ENCODE results near the gene COA1. TPM values are rescaled to one million over a fixed set of nuclear protein-coding genes. Genes with fewer than 3 reads are reported as not detected.

The COA1 gene
- total RNA-seq, 1 donor from 2014 or later, result 102 TPM

GRCh38 chr7:43668035-43668434 is 61.3 kb downstream of the COA1 start:
- no peak overlapping the region for H3K4me3 Mint-ChIP-seq
- no peaks in the 10 kb centered on the region for H3K4me1 Mint-ChIP-seq
- no peak for DNase-seq (ENCODE audit: low read depth, low spot score)
- TF ChIP-seq CTCF (conservative IDR thresholded peaks at IDR 0.05), result no peak
- H3K27me3 Mint-ChIP-seq (ENCODE audit: low read depth), result no peaks in the 10 kb centered on the region
- peaks cover 29% of the 10 kb centered on the region for H3K9me3 Mint-ChIP-seq
- no peak overlapping the region for H3K27ac Mint-ChIP-seq (ENCODE audit: unreplicated experiment)
- peaks cover 53% of the 10 kb centered on the region for H3K36me3 Mint-ChIP-seq (ENCODE audit: low read depth)

- H3K27me3 Mint-ChIP-seq (ENCODE audit: low read depth), result no peaks in the 10 kb centered on the region
- H3K4me1 Mint-ChIP-seq, result no peaks in the 10 kb centered on the region
- H3K36me3 Mint-ChIP-seq (ENCODE audit: low read depth), result peaks cover 48% of the 10 kb centered on the region
- no peak for TF ChIP-seq CTCF (conservative IDR thresholded peaks at IDR 0.05)
- H3K4me3 Mint-ChIP-seq, result no peak overlapping the region
- no peak for DNase-seq (ENCODE audit: low read depth, low spot score)
- peaks cover 24% of the 10 kb centered on the region for H3K9me3 Mint-ChIP-seq
- no peak overlapping the region for H3K27ac Mint-ChIP-seq (ENCODE audit: unreplicated experiment)
Measured at GRCh38 chr7:43666938-43667337, 62.4 kb downstream of the COA1 start.

GRCh38 chr7:43664681-43665080 is 64.6 kb downstream of the COA1 start:
- Mint-ChIP-seq H3K27ac (ENCODE audit: unreplicated experiment) (no peak overlapping the region), H3K27me3 (ENCODE audit: low read depth) (no peaks in the 10 kb centered on the region), H3K36me3 (ENCODE audit: low read depth) (peaks cover 45% of the 10 kb centered on the region), H3K4me3 (no peak overlapping the region), H3K9me3 (peaks cover 17% of the 10 kb centered on the region), H3K4me1 (peaks cover 4% of the 10 kb centered on the region)
- TF ChIP-seq CTCF (conservative IDR thresholded peaks at IDR 0.05), result no peak
- DNase-seq (ENCODE audit: low read depth, low spot score), result no peak

GRCh38 chr7:43660141-43660540 is 69.2 kb downstream of the COA1 start:
- DNase-seq (ENCODE audit: low read depth, low spot score), result no peak
- no peaks in the 10 kb centered on the region for H3K27me3 Mint-ChIP-seq (ENCODE audit: low read depth)
- H3K4me3 Mint-ChIP-seq, result no peak overlapping the region
- H3K4me1 Mint-ChIP-seq, result peaks cover 4% of the 10 kb centered on the region
- H3K36me3 Mint-ChIP-seq (ENCODE audit: low read depth), result peaks cover 25% of the 10 kb centered on the region
- no peak overlapping the region for H3K27ac Mint-ChIP-seq (ENCODE audit: unreplicated experiment)
- TF ChIP-seq CTCF (conservative IDR thresholded peaks at IDR 0.05), result no peak
- H3K9me3 Mint-ChIP-seq, result peaks cover 3% of the 10 kb centered on the region

- peaks cover 25% of the 10 kb centered on the region for H3K36me3 Mint-ChIP-seq (ENCODE audit: low read depth)
- H3K4me1 Mint-ChIP-seq, result peaks cover 4% of the 10 kb centered on the region
- H3K4me3 Mint-ChIP-seq, result no peak overlapping the region
- no peaks in the 10 kb centered on the region for H3K27me3 Mint-ChIP-seq (ENCODE audit: low read depth)
- peaks cover 3% of the 10 kb centered on the region for H3K9me3 Mint-ChIP-seq
- TF ChIP-seq CTCF (conservative IDR thresholded peaks at IDR 0.05), result no peak
- DNase-seq (ENCODE audit: low read depth, low spot score), result no peak
- no peak overlapping the region for H3K27ac Mint-ChIP-seq (ENCODE audit: unreplicated experiment)
Measured at GRCh38 chr7:43659549-43659896, 69.8 kb downstream of the COA1 start.

All from neural crest cell (in vitro differentiated cells).